CD14-positive monocyte (primary cell): Measurements from ENCODE around the gene RFNG. TPM values are rescaled to one million over a fixed set of nuclear protein-coding genes. Genes with fewer than 3 reads are reported as not detected.

Experiments
- DNase-seq, 3 donors: peaks; one replicate each; pipeline ENCODE4 v3.0.0-alpha.2; 2011 to 2022
- H2AFZ ChIP-seq: 2 replicates; pipeline ENCODE4 v1.6.0; 2012; ENCODE audit warnings: mild to moderate bottlenecking, low read depth, low read length, inconsistent platforms; ENCODE audit not compliant: insufficient read depth, poor library complexity, severe bottlenecking
- H3K27ac ChIP-seq, 2 donors: 1 replicate in 1 of 2; 2 replicates in 1 of 2; pipeline ENCODE4 v1.5.1; 2012 to 2013; ENCODE audit warnings: low read length in 2 of 2, control low read depth in 1 of 2, inconsistent platforms in 1 of 2, low read depth in 1 of 2, mild to moderate bottlenecking in 1 of 2
- H3K27me3 ChIP-seq, 2 donors: one replicate each; pipeline versions ENCODE4 v1.6.0 to v1.6.1; 2011 to 2013; ENCODE audit warnings: low read length in 2 of 2; ENCODE audit not compliant: control insufficient read depth in 2 of 2, insufficient read depth in 2 of 2
- H3K36me3 ChIP-seq, 2 donors: replicated peaks in 1 of 2; 1 replicate in 1 of 2; 2 replicates in 1 of 2; pipeline versions ENCODE4 v1.5.1 to v1.6.1; 2012 to 2013; ENCODE audit warnings: low read length in 2 of 2, control low read depth in 1 of 2, inconsistent platforms in 1 of 2, mild to moderate bottlenecking in 1 of 2; ENCODE audit not compliant: insufficient read depth in 2 of 2, control insufficient read depth in 1 of 2
- H3K4me1 ChIP-seq, 2 donors: 1 replicate in 1 of 2; 2 replicates in 1 of 2; pipeline versions ENCODE4 v1.5.1 to v1.6.1; 2012 to 2013; ENCODE audit warnings: low read length in 2 of 2, control low read depth in 1 of 2, inconsistent platforms in 1 of 2, mild to moderate bottlenecking in 1 of 2, moderate library complexity in 1 of 2; ENCODE audit not compliant: insufficient read depth in 2 of 2, control insufficient read depth in 1 of 2
- H3K4me2 ChIP-seq: replicated peaks from 2 replicates; pipeline ENCODE3; 2012; ENCODE audit warnings: low read length, moderate library complexity, mild to moderate bottlenecking; ENCODE audit not compliant: poor library complexity, severe bottlenecking; ENCODE audit errors: extremely low read depth
- H3K4me3 ChIP-seq, 3 experiments: fragments of 200-600 bp in 1 of 3; sonication (generic) in 1 of 3; replicated peaks in 1 of 3; 1 replicate in 2 of 3; 2 replicates in 1 of 3; pipeline ENCODE4 v1.5.1; 2011 to 2013; ENCODE audit warnings: low read length in 3 of 3, mild to moderate bottlenecking in 3 of 3, control low read depth in 2 of 3, low read depth in 2 of 3, inconsistent platforms in 1 of 3, moderate library complexity in 1 of 3
- H3K79me2 ChIP-seq: 2 replicates; pipeline ENCODE4 v1.6.0; 2012; ENCODE audit warnings: mild to moderate bottlenecking, control low read depth, inconsistent platforms, low read length, moderate library complexity; ENCODE audit not compliant: insufficient read depth
- H3K9ac ChIP-seq: 2 replicates; pipeline ENCODE4 v1.6.0; 2017; ENCODE audit warnings: low read length, mild to moderate bottlenecking; ENCODE audit not compliant: insufficient read depth, poor library complexity, severe bottlenecking
- H3K9me3 ChIP-seq, 2 donors: replicated peaks in 1 of 2; 1 replicate in 1 of 2; 2 replicates in 1 of 2; pipeline versions ENCODE4 v1.5.1 to v1.6.1; 2012 to 2013; ENCODE audit warnings: low read length in 2 of 2, control low read depth in 1 of 2; ENCODE audit not compliant: control insufficient read depth in 1 of 2, insufficient read depth in 1 of 2
- H4K20me1 ChIP-seq: 2 replicates; pipeline ENCODE4 v1.6.0; 2012; ENCODE audit warnings: mild to moderate bottlenecking, low read length, control low read depth, moderate library complexity; ENCODE audit not compliant: insufficient read depth
- H3K27ac Mint-ChIP-seq, 7 donors: one replicate each; pipeline ENCODE4 v1.8.0; 2020; ENCODE audit warnings: mild to moderate bottlenecking in 7 of 7, mixed read lengths in 7 of 7, moderate library complexity in 6 of 7, inconsistent platforms in 2 of 7
- H3K27me3 Mint-ChIP-seq, 3 donors: one replicate each; pipeline ENCODE4 v1.8.0; 2021 to 2022; ENCODE audit warnings: low read depth in 3 of 3, mild to moderate bottlenecking in 3 of 3, mixed read lengths in 3 of 3, moderate library complexity in 3 of 3, inconsistent platforms in 1 of 3
- H3K36me3 Mint-ChIP-seq, 2 donors: one replicate each; pipeline ENCODE4 v1.8.0; 2020; ENCODE audit warnings: mixed read lengths in 2 of 2, inconsistent platforms in 1 of 2, mild to moderate bottlenecking in 1 of 2
- H3K4me1 Mint-ChIP-seq: one replicate; pipeline ENCODE4 v1.8.0; 2020; ENCODE audit warnings: mild to moderate bottlenecking, mixed read lengths
- H3K4me3 Mint-ChIP-seq, 2 donors: one replicate each; pipeline ENCODE4 v1.8.0; 2020; ENCODE audit warnings: mild to moderate bottlenecking in 2 of 2, mixed read lengths in 2 of 2, moderate library complexity in 1 of 2
- H3K9me3 Mint-ChIP-seq, 7 donors: one replicate each; pipeline ENCODE4 v1.8.0; 2020 to 2022; ENCODE audit warnings: mixed read lengths in 7 of 7, mild to moderate bottlenecking in 6 of 7, moderate library complexity in 6 of 7, inconsistent platforms in 2 of 7
- CTCF ChIP-seq: fragments of 200-600 bp; IDR thresholded peaks from one replicate; pipeline ENCODE4 v1.8.0; 2022; ENCODE audit warnings: antibody characterized with exemption, mild to moderate bottlenecking
- WGBS: methylation state at CpG from one replicate; pipeline ENCODE4 v1.1.5; 2013; ENCODE audit warnings: missing lambda C conversion rate; ENCODE audit not compliant: insufficient coverage; 5-methylcytosine and 5-hydroxymethylcytosine counted together
- intact Hi-C, 2 donors: fragments of 100-400 bp; cut with micrococcal nuclease; formaldehyde crosslinking; loops; one replicate each; pipeline versions ENCODE4 v1.15.0 to v1.15.1; 2023
- polyA plus RNA-seq, 3 donors: library from polyadenylated mRNA; depleted of rRNA in 1 of 3; unstranded in 2 of 3; stranded (reverse) in 1 of 3; fragments of 300-500 nt in 2 of 3; fragments of >200 nt in 1 of 3; fragmentation: Illumina TruSeq in 2 of 3; gene quantifications; 1 replicate in 2 of 3; 2 replicates in 1 of 3; pipeline ENCODE4 v1.2.3, GENCODE V29; 2012 to 2021

Gene RFNG
- polyA plus RNA-seq, 3 donors, result 1.5 to 32.4 (median 4.1) TPM

GRCh38 chr17:82037889-82038195 is 13.8 kb downstream of the RFNG start:
- 3% methylated on average over 10 of the region's 10 CpGs for WGBS

More at GRCh38 chr17:82037889-82038195, 13.8 kb downstream of the RFNG start:
- Histone ChIP-seq H3K9ac (no peak overlapping the region), H3K4me1 (peaks cover 26 to 36% of the 10 kb centered on the region in 2 donors), H3K36me3 (peaks cover 0 to 7% of the 10 kb centered on the region in 2 donors), H2AFZ (peak overlapping the region; percentile 61), H3K79me2 (peaks cover 3% of the 10 kb centered on the region), H3K4me2 (peak overlapping the region; percentile 100), H3K27me3 (no peaks in the 10 kb centered on the region), H4K20me1 (peaks cover 11% of the 10 kb centered on the region), H3K9me3 (no peaks in the 10 kb centered on the region), H3K27ac (peak overlapping the region in 1 of 2 donors; percentile 80), H3K4me3 (peak overlapping the region; percentile 17 to 89 (median 70))
- Mint-ChIP-seq H3K4me1 (peaks cover 33% of the 10 kb centered on the region), H3K27me3 (peaks cover 6 to 7% (median 7%) of the 10 kb centered on the region in 3 donors), H3K9me3 (peaks cover 0 to 2% (median 0%) of the 10 kb centered on the region in 7 donors), H3K27ac (peak overlapping the region in 6 of 7 donors; percentile 59 to 96 (median 92)), H3K36me3 (peaks cover 11 to 18% of the 10 kb centered on the region in 2 donors), H3K4me3 (peak overlapping the region; percentile 82 to 92)
- no peak for DNase-seq
- intact Hi-C loops, result loop anchor here (5.0 to 10.0 kb wide), 4 partner anchors 57 to 417 kb away; partner anchors contain the start of genes CYBC1 (in 1 of the 2), FASN (in 1 of the 2), NARF (in 1 of the 2) and SLC25A10 (in 1 of the 2)
- no peak for TF ChIP-seq CTCF
